Measurements from ENCODE around the gene PAX8.

Gene PAX8

DNA sequence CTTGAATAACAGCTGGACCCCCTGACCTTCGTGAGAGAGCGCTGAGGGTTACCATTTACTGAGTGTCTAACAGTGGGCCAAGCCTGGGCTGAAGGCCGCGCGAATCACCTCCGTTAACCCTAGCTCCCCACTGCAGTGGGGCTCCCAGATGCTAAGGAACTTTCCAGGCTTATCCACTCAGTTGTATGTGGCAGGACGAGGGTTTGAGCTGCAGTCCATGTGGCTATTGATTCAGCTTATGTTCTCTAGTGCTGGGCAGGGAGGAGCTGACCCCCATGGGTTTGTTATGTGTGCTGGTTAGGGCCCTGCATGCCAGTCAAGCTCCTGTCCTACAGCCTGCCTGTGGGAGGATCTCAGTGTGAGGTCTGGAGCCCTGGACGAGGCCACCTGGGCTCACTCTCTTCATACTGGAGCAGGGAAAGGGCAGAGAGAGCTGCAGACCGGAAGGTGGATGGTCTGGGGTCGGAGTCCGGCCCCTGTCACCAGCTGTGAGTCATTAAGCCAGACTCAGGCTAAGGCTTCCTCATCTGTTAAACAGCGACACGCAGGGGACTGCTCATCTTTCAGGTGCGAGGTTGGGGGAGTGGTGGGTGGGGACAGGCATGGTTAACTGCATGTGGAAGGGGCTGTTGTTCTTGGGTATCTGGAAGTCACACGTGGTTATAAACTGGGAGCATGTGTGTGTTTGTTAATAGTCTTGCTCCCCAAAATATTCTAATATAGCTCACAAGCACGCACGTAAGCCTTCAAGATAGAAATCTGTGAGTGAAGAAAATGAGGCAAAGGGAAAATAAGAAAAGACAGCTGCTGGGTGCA lies 98.4 kb downstream of the PAX8 start:
- no peak for DNase-seq

DNA sequence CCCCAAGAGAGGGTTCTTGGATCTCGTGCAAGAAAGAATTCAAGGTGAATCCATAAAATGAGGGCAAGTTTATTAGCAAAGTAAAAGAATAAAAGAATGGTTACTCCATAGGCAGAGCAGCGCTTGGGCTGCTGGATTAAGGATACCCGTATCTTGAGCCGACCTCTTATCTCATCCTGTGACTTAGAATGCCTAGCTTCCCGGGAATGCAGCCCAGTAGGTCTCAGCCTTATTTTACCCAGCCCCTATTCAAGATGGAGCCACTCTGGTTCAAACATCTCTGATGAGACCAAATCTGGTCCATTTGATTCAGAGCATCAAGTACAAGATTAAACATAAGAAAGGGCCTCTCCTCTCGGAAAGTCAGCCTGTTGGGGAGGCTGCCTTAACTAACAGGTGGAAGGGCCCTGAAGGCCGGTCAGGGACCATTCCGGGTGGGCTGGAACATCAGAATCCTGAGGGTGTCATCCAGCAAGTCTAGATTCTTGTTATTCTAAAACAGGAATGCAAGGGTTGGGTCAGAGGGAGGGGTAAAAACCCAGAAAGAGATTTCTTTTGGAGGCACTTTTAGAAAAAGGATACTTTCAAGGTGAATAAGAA lies 99.2 kb downstream of the PAX8 start:
- DNase-seq: no peak

DNA sequence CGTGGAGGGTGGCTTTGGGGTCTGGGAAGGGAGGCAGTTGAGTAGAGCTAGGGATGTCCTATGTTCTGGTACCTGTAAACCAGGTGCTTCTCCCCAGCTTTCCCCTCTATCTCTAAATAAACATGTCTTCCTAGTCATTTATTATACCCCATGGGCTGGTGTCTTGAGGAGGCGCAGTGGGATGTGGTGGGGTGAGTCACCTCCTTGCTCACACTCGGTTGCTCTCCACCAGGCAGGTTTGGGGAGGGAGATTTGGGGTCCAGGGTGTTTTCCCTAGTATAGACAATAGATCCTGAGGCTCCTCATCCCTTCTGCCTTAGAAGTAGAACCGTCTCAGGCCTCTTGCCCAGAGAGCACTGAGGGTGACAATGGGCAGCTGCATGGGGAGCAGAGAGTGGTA lies 99.8 kb downstream of the PAX8 start:
- DNase-seq: no peak

DNA sequence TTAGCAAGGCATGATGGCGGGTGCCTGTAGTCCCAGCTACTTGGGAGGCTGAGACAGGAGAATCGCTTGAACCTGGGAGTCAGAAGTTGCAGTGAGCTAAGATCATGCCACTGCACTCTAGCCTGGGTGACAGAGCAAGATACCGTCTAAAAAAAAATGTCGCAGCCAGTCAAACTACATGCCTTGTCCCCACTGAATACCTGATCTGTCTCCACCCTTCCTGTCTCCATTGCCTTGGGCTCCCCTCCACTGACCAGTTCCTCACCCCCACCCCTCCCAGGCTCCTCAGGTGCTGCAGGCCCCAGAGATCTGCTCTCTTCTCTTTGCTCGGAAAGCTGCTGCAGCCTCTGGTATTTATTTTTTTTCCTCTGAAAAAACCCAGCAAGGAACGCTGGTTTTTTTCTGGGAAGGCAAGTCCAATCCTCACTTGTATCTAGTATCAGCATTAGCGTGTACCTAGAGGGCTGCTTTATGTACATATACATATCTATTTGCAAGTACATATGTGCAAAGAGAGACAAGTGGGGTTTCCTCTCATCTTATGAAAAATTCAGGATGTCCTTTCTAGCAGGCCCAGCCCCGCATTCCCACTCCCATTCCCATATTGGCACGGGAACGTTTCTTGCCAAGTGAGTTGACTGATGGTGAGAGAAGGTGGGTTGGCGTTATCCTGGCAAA lies 100.5 kb downstream of the PAX8 start:
- DNase-seq: no peak

DNA sequence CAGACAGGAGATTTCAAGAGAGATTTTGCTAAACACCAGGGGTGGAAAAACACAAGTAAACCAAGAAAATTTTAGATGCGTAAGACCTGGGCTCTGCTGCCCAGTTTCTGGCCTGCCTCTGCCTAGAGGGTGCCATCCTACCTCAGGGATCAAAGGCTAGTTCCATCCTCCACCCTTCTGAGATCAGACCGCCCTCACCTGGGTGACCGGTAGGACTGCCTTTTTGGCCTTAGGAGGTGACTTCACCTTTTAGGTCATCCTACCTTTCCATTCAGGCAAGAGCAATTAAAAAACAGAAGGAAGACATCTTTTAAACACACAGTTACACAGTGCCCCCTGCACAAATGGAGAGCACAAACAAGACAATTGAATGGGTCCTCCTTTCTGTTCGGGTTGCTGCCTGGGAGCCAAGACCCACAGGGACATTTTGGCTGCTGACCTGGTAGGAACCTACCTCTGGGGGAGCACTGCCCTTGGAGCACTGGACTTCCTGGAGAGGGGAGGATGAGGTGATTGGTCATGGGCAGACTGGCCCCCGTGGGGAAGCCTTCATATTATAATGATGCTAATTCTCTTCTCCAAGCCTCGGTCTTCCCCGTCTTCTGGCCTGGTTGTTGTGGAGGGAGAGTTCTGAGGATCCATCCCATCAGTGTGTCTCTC lies 101.9 kb downstream of the PAX8 start:
- no peak for DNase-seq

DNA sequence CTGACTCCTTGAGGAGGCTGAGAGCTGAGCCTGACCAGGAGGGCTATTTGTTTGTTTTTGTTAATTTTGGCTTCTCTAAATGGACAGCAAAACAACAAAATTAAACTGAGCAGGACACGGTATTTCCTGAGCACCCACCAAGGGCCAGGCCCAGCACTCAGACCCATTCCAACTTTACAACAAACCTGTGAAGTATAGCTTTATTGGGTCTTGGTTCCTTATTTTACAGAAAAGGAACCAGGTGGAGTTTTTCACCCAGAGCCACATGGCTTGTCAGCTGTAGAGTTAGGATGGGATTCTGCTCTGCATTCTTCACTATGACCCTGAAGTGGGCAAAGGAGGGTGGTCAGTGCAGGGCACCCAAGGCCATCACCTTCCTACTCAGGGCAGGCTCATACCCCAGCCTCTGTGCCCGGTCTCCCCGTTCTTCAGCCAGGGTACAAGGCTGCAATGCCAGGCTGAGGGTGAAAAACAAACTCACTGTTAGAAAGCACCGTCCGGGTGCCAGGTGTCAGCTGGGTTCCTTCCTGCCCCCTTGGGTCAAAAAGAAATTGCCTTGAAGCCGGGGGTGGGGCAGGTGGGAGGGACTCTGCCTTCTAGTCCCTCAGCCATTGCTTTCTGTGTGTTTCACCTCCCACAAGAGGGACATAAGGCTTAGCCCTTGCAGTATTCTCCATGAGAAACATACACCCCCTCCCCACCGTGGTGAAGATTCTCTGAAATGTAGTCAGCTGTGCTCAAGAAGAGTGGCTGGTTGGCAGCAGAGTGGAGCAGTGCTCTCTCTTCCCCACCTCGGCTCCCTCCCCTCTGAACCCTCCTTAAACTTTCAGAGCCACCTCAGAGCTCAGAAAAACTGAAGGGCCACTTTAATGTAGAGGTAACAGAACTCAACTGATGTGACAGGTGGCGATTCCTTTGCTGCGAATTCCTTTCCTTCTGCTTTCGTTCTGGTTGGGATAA lies 102.7 kb downstream of the PAX8 start:
- no peak for DNase-seq

DNA sequence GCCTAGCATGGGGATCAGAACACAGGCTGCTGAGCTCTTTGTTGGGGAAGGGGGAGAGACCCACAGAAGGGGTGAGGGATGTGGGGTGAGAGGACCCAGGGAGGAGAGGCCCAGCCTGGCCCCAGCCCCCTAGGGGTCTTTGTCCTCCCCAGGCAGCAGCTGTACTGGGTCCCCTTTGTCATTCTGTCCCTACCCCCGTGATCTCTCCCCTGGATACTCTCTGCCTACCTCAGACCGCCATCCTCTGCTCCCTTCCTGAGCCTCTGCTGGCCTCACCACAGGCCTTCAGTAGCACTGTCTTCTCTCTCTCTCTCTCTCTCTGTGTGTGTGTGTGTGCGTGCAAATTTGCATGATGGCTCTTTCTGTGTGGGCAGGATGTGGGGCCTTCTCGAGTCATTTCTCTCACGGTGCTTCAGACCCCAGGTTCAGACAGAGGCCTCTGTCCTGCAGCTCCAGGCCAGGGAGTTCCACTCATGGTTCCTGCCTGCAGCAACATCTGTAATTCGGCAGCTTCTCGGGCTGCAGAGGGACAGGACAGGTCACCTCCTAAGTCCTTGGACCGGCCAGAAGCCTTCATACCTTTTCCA lies 103.6 kb downstream of the PAX8 start:
- DNase-seq: no peak

DNA sequence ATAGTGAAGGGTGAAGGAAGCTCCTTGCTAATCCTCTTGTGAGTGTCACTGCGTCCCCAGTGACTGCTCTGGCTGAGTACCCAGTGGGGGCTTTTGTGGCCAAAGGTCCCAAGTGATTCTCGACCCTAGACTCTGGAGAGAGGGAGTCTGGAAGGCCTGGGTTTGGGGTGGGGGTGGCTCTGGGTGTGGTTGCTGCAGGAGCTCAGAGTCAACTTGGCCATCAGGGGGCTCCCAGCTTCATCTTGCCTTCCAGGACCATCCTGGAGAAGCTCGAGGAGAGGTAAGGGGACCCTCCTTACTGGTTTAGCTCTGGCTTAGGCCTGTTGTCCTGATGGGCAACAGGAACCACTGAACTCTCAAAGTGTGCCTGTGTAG lies 104.4 kb downstream of the PAX8 start:
- DNase-seq: no peak

DNA sequence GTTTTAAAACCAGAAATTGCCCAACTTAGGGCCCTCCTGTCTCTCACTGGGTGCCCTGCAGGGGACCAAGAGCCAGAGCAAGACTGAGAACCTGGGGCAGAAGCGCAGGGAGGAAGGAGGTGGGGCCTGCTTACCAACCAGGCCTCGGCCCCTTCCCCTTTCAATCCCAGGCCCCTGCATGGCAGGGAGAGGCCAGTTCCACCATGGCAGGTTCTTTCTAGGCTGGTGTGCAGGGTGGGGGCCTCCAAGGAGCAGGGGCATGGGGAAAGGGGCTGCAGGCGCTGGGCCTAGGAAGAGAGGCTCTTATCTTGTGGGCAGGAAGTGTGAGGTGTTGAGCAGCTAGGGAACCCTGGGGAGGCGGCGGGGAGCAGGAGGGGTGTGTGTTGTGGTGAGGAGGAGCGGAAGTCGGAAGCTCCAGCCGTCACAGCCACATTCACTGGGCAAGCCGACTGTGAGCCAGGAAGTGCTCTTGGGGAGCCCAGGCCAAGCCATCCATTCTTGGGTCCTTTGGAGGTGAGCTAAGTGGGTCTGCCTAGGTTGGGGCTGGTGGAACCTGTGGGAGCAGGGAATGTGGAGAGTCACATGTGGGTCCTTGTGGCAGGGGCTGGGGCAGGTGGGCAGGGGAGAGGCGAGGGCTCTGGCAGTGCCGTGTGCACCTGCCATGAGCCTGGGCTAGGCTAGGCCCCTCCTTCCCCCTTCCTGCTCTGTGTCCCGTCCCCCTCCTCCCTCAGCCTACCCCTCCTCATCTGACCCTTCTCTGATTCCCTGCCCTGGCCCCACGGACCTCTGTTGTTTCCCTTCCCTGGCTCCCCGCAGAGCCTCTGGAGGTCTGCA lies 105.0 kb downstream of the PAX8 start, which contains the start of gene PSD4:
TSS of gene PSD4 (plus strand) at position 430 of the 834 bp plus-strand sequence. CDS start 8,486 bp downstream, outside the sequence.
- no peak for DNase-seq

DNA sequence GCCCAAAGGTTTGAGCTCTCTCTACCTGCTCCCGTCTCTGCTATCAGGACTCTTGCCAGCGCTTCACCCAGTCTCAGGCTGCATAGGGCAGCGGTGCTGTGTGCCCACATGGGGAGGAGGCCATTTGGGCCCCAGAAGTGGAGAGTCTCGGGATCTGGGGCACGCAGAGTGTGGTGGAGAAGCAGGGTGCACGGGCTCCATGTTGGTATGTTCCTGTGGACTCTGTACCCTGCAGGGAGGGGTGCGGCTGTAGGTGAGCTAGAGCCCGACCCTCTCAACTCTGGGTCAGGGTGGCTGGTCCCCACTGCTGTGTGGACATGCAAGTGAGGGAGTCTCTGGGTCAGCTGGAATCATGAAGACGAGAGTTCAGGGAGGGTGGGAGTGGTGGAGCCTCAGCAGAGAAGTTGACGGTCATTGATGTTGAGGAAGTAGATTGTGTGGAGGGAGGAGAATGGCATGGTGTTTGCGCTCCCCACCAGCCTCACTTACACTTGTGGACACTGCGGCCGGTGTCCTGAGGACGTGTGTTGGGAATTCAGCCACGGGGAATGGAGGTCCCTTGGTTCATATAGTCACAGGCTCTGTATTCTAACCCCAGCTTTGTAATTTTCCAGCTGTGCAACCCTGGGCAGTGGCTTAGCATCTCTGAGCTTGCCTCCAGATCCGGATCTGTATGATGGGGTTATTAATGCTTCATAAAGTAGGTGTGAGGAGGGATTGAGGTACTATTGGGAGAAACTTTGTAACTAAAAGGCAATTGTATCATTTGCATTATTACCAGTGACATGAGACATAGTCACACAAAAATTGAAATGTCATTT lies 105.8 kb downstream of the PAX8 start:
- no peak for DNase-seq

DNA sequence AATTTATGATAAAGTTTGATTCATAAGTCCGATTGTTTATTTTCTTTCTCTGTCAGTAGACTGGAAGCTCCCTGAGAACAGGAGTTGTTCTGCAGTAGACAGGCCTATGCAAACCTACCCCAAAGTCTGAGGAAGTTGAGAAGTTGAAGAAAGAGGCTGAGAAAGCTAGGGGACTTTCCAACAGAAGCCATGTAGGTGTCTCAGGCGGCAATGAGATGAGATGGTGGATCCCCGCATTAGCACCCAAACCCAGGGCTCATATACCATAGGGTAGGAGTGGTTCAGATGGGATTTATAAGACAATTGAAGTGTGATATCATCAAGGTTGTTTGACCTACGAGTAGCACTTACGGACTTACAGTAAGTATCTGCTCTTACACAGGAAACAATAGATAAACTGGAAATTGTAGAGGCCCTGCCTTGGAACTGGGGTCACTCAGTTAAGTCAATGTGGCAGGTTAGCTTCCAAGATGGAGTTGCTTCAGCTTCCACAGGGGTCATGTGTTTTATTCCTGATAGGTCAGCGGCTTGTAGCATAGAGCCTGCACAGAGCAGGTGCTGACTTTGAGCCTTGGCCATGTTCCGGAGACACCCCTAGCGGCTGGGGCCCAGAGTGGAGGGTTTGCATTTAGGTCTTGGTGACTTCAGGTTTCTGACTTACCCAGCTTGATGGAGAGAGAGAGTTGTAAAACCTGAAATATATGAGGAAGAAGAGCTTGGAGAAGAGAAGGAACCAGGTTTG lies 107.2 kb downstream of the PAX8 start:
- DNase-seq: no peak

DNA sequence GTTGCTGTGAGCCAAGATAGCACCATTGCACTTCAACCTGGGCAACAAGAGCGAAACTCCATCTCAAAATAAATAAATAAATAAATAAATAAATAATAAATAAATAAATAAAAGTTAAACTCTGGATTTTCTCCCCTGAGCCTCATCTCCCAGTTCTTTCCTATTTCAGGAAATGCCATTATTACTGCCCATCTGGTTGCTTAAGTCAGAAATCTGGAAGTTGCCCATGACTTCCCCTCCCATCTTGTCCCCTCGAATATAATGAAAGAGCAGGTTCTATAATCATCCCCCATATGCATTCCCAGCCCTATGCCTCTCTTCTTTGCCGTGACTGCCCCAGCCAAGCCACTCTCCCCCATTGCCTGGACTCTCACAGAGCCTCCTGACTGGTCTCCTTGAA lies 109.1 kb downstream of the PAX8 start:
- no peak for DNase-seq

DNA sequence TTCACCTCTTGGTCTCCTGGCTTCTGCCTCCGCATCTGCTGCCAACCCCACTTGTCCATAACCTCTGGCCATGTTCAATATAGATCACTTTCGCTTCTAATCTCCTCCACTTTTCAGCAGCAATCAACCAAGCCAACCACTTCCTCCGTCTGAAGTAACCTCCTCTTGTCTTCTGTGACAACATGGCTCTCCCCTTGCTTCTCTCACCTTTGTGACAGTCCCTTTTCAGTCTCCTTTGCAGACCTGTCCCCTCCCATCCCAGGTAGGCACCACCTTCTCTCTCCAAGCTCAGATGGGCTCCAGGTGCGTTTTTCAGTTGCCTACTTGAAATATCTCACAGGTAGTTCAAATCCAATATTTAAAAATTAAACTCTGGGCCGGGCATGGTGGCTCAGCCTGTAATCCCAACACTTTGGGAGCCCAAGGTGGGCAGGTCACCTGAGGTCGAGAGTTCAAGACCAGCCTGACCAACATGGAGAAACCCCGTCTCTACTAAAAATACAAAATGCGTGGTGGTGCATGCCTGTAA lies 109.7 kb downstream of the PAX8 start:
- DNase-seq: no peak

DNA sequence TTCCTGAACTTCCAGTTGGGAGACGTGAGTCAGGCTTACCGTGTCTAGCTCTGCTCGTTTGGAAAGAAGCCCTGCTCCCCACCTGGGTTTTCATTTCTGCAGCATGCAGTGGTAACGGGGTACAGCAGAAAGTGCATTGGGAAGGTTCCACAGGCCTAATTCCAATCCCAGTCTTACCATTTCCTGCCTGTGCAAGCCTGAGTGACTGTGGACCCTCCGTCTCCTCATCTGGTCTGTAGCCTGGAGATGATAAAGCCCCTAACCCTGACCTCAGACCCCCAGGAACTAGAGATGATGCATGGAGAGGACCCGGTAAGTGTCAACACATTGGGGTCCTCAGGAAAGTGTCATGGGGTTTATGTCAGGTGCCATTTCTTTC lies 110.8 kb downstream of the PAX8 start:
- no peak for DNase-seq

DNA sequence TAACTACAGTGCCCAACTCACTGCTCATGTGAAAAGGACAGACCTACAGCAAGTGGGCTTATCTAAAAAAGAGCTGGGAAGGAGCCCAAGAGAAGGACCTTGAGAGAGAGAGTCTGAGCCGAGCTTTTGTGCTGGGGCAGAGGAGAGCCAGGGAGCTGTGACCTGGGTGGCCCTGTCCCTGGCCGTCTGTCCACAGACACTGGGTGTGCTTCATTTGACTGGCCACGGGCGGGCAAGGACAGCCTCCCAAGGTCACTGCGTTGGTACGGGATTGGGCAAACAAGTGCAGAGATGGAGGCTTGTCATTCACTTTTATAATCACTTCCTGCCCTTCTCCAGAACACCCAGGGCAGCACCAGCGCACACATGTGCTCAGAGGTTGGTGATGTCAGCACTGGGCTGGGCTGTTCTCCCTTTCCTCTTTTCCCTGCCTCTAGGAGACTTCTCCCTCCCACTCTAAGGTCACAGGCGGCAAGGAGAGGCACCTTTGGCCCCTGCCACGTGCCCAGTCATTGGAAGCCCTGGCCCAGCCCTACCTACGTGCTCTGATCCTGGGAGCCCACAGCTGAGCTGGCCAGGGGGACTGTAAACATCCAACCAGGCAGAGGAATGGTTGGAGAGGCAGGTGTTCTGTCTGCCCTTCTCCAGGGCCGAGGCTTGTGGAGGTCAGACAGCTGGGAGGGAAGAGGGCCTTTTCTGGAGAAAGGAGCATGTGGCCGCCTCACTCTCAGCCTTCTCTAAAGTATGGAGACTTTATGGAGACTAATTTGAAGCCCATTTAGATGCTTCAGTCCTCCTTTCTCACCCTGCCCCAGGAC lies 111.4 kb downstream of the PAX8 start:
- no peak for DNase-seq

DNA sequence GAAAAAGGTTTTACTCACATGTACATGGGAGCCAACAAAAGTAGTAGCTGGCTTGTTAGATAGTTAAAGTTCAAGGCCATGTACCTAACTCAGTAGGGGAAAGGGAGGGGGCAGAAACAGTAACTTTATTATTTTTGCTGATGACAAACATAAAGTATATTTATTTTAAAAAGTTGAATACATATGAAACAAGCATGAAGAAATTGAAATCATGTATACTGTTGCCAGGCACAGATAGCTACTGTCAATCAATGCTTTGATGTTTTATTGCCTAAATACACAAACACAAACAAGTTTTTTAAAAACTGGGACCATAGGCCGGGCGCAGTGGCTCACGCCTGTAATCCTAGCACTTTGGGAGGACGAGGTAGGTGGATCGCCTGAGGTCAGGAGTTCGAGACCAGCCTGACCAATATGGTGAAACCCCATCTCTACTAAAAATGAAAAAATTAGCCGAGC lies 112.5 kb downstream of the PAX8 start:
- no peak for DNase-seq
